Transverse colon (tissue), 4 donors: ENCODE data around the gene PRKCH. TPM values are rescaled to one million over a fixed set of nuclear protein-coding genes. Genes with fewer than 3 reads are reported as not detected.

Experiments used
- DNase-seq: peaks from one replicate; pipeline ENCODE4 v3.0.0-alpha.2; 2019
- H3K27ac ChIP-seq, 4 donors: fragments of 200-600 bp; sonication (generic); 2 replicates each; pipeline ENCODE4 v1.5.1; 2016 to 2018; ENCODE audit warnings: inconsistent platforms in 4 of 4
- H3K27me3 ChIP-seq: fragments of 200-600 bp; sonication (generic); 2 replicates; pipeline ENCODE4 v1.5.1; 2017; ENCODE audit warnings: inconsistent platforms
- H3K36me3 ChIP-seq, 4 donors: fragments of 200-600 bp; sonication (generic); 2 replicates each; pipeline ENCODE4 v1.5.1; 2017 to 2019; ENCODE audit warnings: inconsistent platforms in 4 of 4
- H3K4me1 ChIP-seq, 4 donors: fragments of 200-600 bp; sonication (generic); 2 replicates each; pipeline ENCODE4 v1.5.1; 2017 to 2020; ENCODE audit warnings: inconsistent platforms in 4 of 4
- H3K4me3 ChIP-seq, 4 donors: fragments of 200-600 bp; sonication (generic); 1 replicate in 1 of 4; 2 replicates in 3 of 4; pipeline versions ENCODE4 v1.5.1 to v1.6.1; 2017 to 2019; ENCODE audit warnings: inconsistent platforms in 4 of 4
- H3K9me3 ChIP-seq, 2 donors: fragments of 200-600 bp; sonication (generic); 2 replicates each; pipeline ENCODE4 v1.5.1; 2017 to 2019; ENCODE audit warnings: inconsistent platforms in 2 of 2
- EP300 ChIP-seq: sonication (generic); formaldehyde crosslinking; IDR thresholded peaks from one replicate; pipeline ENCODE4 v1.6.1; 2017; ENCODE audit warnings: antibody characterized with exemption, low read depth
- POLR2A ChIP-seq: fragments of 450-650 bp; IDR thresholded peaks from one replicate; pipeline ENCODE4 v1.6.1; 2016; ENCODE audit warnings: antibody characterized with exemption, mild to moderate bottlenecking, moderate library complexity
- POLR2AphosphoS5 ChIP-seq, 3 donors: sonication (generic); formaldehyde crosslinking; IDR thresholded peaks; one replicate each; pipeline ENCODE4 v1.6.1; 2016; ENCODE audit warnings: antibody characterized with exemption in 3 of 3
- WGBS, 2 donors: methylation state at CpG; one replicate each; pipeline ENCODE4 v1.1.5; 2018; ENCODE audit warnings: low coverage in 1 of 2; 5-methylcytosine and 5-hydroxymethylcytosine counted together
- in situ Hi-C, 4 donors: fragments of 200-750 bp; cut with MboI; loops; one replicate each; pipeline versions ENCODE4 v1.15.0 to v1.15.1; 2017; ENCODE audit warnings: low sequenced_read_pairs in 3 of 4, low pct_ligation_motif_present in 1 of 4, low pct_unique_long_range_greater_than_20kb in 1 of 4
- intact Hi-C: fragments of 100-400 bp; cut with DNase I; formaldehyde crosslinking; loops from one replicate; pipeline ENCODE4 v1.15.1; 2023; ENCODE audit warnings: low total_unique reads
- total RNA-seq, 4 donors: library from RNA; depleted of rRNA; stranded (reverse); fragments of >200 nt; gene quantifications; one replicate each; pipeline ENCODE4 v1.1.0, GENCODE V29; 2016
- TF ChIP-seq, protein P1 (sequence below), 5 experiments: fragments of 200-600 bp in 3 of 5; fragments of 450-650 bp in 2 of 5; sonication (generic) in 3 of 5; IDR thresholded peaks; 1 replicate in 2 of 5; 2 replicates in 3 of 5; pipeline ENCODE4 v1.5.1; 2016 to 2017; ENCODE audit warnings: antibody characterized with exemption in 5 of 5, inconsistent platforms in 3 of 5, mild to moderate bottlenecking in 2 of 5, moderate library complexity in 1 of 5

Gene PRKCH
- total RNA-seq, 4 donors from 2014 or later, result 12.4 to 38.9 (median 27.0) TPM

DNA sequence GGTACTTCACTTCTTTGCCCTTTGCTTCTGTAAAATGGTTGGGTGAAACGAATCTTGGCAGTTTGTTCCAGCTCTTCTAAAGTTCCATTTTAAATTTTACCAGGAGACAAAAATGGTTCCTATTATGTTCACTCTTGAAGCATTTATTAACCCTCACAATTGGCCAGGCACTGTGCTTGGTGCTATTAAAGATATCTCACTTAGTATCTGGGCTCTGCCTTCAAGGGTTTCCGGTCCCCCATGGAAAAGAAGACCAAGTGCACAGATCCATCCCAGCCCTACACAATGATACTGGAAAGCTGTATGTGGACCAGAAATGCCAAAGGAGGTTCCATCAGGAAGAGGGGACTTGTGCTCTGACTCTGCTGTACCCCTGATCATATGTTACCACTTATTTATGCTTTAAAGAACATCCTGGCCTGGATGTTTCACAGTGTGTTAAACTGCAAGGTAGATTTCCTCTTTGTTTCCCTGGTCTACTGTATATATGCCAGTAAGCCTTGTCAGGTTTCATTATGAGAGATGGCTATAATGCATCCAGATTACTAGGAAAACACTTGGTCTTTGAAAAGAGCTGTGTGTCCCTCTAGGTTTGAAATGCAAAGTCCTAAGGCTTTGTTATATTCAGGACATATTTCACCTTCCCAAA lies 154.8 kb downstream of the PRKCH start:
- Histone ChIP-seq H3K27me3 (no peaks in the 10 kb centered on the region), H3K9me3 (no peaks in the 10 kb centered on the region), H3K36me3 (no peaks in the 10 kb centered on the region), H3K4me1 (peaks cover 14 to 74% (median 30%) of the 10 kb centered on the region in 4 donors), H3K27ac (peak overlapping the region; percentile 73 to 81 (median 79)), H3K4me3 (no peak overlapping the region)
- TF ChIP-seq EP300, result no peak
- TF ChIP-seq, protein P1, sequence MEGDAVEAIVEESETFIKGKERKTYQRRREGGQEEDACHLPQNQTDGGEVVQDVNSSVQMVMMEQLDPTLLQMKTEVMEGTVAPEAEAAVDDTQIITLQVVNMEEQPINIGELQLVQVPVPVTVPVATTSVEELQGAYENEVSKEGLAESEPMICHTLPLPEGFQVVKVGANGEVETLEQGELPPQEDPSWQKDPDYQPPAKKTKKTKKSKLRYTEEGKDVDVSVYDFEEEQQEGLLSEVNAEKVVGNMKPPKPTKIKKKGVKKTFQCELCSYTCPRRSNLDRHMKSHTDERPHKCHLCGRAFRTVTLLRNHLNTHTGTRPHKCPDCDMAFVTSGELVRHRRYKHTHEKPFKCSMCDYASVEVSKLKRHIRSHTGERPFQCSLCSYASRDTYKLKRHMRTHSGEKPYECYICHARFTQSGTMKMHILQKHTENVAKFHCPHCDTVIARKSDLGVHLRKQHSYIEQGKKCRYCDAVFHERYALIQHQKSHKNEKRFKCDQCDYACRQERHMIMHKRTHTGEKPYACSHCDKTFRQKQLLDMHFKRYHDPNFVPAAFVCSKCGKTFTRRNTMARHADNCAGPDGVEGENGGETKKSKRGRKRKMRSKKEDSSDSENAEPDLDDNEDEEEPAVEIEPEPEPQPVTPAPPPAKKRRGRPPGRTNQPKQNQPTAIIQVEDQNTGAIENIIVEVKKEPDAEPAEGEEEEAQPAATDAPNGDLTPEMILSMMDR (IDR thresholded peaks at IDR 0.05), result no peak
- no peak for TF ChIP-seq POLR2A
- TF ChIP-seq POLR2AphosphoS5 (IDR thresholded peaks at IDR 0.05), result no peak
- 79 to 82% methylated on average over 1 to 2 of the region's 2 CpGs for WGBS, 2 donors
- in situ Hi-C loops, result no loop called here
- DNase-seq, result no peak
- intact Hi-C loops, result no loop called here

DNA sequence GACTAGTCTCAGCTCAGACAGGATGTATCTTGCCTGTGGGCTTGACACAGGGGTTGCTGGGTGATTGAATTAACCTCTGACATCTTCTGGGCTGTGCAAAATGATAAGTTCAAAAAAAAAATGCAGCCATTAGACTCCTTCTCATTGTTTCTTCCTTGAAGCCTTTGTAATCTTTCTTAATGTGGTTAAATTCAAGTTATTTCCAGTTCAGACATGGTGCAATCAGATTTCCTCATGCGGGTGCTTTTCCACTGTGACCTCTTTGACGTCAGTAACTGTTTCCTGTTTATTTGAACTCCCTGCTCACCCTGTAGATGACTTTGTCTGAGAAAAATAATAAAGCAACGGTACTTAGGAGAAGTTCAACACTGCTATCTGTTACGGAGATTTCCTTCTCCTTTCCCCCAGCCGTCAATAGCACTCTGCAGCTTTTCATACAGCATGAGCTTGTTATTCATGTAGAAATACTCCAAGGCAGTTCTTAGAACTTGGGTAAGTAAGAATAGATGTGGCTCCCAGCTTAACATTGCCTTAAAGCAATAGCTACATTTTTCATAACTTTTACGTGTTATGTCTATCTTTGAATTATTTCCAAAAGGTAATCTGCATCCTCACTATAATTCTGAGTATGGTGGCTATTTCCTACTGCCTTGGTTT lies 155.5 kb downstream of the PRKCH start:
- Histone ChIP-seq H3K27ac (peak overlapping the region; percentile 73 to 81 (median 79)), H3K27me3 (no peaks in the 10 kb centered on the region), H3K36me3 (no peaks in the 10 kb centered on the region), H3K4me1 (peaks cover 10 to 68% (median 26%) of the 10 kb centered on the region in 4 donors), H3K9me3 (no peaks in the 10 kb centered on the region), H3K4me3 (no peak overlapping the region)
- DNase-seq, result peak; percentile 48
- intact Hi-C loops (no loop called here), in situ Hi-C loops (no loop called here)
- TF ChIP-seq, protein P1 (IDR thresholded peaks at IDR 0.05), result no peak
- TF ChIP-seq POLR2AphosphoS5 (IDR thresholded peaks at IDR 0.05), result peak; percentile 63 to 88 (median 80)
- peak; percentile 86 for TF ChIP-seq EP300
- peak; percentile 60 for TF ChIP-seq POLR2A
- whole genome bisulfite sequencing, 2 donors, result 12 to 22% methylated on average over 6 of the region's 6 CpGs

DNA sequence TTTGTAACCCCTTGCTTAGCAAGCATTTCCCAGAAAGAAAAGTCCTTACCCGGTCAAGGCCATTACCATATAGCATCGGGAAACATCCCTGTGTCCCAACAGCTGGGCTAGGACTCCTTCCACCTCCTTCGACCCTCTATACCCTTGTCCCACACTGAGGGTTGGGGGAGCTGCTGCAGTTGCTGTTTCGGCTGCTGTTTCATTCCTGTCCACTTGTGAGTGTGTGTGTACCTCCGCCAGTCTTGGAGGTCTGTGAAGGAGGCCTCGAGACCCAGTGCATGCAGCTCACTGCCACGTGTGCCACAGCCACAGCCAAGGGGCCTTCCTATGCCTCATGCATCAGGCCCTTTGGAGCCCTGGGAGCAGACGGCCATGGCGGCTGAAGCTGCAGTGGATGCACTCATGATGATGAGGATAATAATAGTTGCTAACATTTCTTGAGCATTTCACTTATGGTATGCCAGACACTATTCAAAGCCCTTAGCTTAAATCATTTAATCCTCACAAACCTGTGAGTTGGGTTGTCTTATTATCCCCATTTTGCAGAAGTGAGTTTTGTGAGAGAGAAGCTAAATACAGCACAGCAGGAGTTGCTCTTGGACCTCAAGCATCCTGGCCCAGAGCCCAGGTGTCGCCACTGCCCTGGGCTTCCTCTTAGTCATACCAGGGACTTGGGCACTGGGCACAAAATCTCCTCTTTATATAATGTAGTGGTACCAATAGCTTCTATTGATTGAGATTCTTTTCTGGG lies 156.5 kb downstream of the PRKCH start:
- intact Hi-C loops (no loop called here), in situ Hi-C loops (no loop called here)
- Histone ChIP-seq H3K27ac (peak overlapping the region; percentile 73 to 81 (median 79)), H3K27me3 (no peaks in the 10 kb centered on the region), H3K4me1 (peaks cover 10 to 58% (median 23%) of the 10 kb centered on the region in 4 donors), H3K4me3 (no peak overlapping the region), H3K9me3 (no peaks in the 10 kb centered on the region), H3K36me3 (no peaks in the 10 kb centered on the region)
- no peak for TF ChIP-seq POLR2AphosphoS5 (IDR thresholded peaks at IDR 0.05)
- TF ChIP-seq EP300, result no peak
- TF ChIP-seq, protein P1 (IDR thresholded peaks at IDR 0.05), result no peak
- no peak for TF ChIP-seq POLR2A
- DNase-seq, result peak; percentile 77
- 75 to 76% methylated on average over 2 to 10 of the region's 10 CpGs for WGBS, 2 donors

DNA sequence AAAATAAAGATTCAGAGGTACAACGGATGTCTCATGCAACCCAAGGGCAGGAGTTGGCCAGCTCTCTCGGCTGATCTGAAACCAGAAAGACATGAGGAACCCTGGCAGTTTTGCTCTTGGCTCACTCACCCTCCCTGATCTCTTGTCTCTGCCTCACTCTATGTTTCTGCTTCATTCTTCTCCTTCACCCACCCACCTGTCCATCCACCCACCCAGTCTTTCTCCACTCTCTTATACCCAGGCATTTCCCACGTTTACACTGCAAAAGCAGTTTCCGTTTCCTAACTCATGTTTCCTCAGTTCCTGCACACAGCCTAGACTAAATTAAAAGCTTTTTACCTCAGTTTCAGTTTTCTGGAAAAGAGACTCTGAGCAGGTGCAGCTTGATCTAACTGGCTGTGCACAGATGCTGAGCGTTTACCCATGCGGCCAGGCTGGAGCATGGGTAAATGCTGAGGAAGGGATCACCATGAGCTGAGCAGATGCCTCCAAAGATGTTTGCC lies 157.6 kb downstream of the PRKCH start:
- DNase-seq, result no peak
- intact Hi-C loops, result no loop called here
- in situ Hi-C loops, result no loop called here
- Histone ChIP-seq H3K27ac (peak overlapping the region; percentile 73 to 81 (median 79)), H3K27me3 (no peaks in the 10 kb centered on the region), H3K36me3 (no peaks in the 10 kb centered on the region), H3K4me3 (no peak overlapping the region), H3K9me3 (no peaks in the 10 kb centered on the region), H3K4me1 (peaks cover 10 to 51% (median 21%) of the 10 kb centered on the region in 4 donors)
- TF ChIP-seq, protein P1 (IDR thresholded peaks at IDR 0.05), result no peak
- TF ChIP-seq POLR2A (no peak), POLR2AphosphoS5 (IDR thresholded peaks at IDR 0.05) (no peak), EP300 (no peak)
- 58 to 61% methylated on average over 6 of the region's 6 CpGs for WGBS, 2 donors
